GM12878 (cell line): ENCODE data around the gene STX4. TPM values are rescaled to one million over a fixed set of nuclear protein-coding genes. Genes with fewer than 3 reads are reported as not detected.

Source experiments
- ATAC-seq: fragments of 200-7000 bp; cut with Tn5 transposase; 3 replicates; pipeline ENCODE4 v1.9.1; 2020; ENCODE audit warnings: mild to moderate bottlenecking, moderate library complexity
- BruUV-seq: library from RNA; stranded (reverse); fragments of 400-500 nt; replicated peaks from 2 replicates; lab custom pipeline; 2021; lab: Mats Ljungman, UMichigan
- CTCF ChIA-PET: fragments of 300-600 bp; sonication (Branson Sonifier 250); formaldehyde crosslinking; extraction: SDS; loops from one replicate; lab custom pipeline; 2021; ENCODE audit warnings: inconsistent platforms; lab: Yijun Ruan, JAX
- POLR2A ChIA-PET: fragments of 350-600 bp; formaldehyde crosslinking; extraction: SDS; loops from one replicate; lab custom pipeline; 2021; ENCODE audit warnings: inconsistent platforms; lab: Charles Lee
- RAD21 ChIA-PET: fragments of 300-600 bp; sonication (Branson Sonifier 250); formaldehyde crosslinking; loops from one replicate; lab custom pipeline; 2023; ENCODE audit warnings: antibody characterized with exemption; ENCODE audit not compliant: unreplicated experiment; lab: Charles Lee
- SMC1A ChIA-PET: fragments of 300-600 bp; sonication (Branson Sonifier 250); formaldehyde crosslinking; loops from one replicate; lab custom pipeline; 2023; ENCODE audit not compliant: unreplicated experiment, uncharacterized antibody; lab: Charles Lee
- DNase-seq: peaks from one replicate; pipeline ENCODE4 v3.0.0-alpha.2; 2011; ENCODE audit warnings: low read depth, low spot score
- FAIRE-seq: peaks from 3 replicates; lab custom pipeline; 2011; peaks lifted over from hg19 to GRCh38; lab: Jason Lieb, UNC
- H2AFZ ChIP-seq: 2 replicates; pipeline ENCODE4 v1.6.0; 2011; ENCODE audit warnings: low read depth, low read length, control low read depth; ENCODE audit not compliant: control insufficient read depth
- H3K27ac ChIP-seq: 2 replicates; pipeline ENCODE4 v1.5.1; 2011; ENCODE audit warnings: control low read depth; ENCODE audit not compliant: control insufficient read depth, insufficient read depth
- H3K27me3 ChIP-seq, 2 experiments: replicated peaks in 1 of 2; 2 replicates each; pipeline versions ENCODE4 v1.6.0 to v1.6.1; 2011; ENCODE audit warnings: low read length in 1 of 2; ENCODE audit not compliant: control insufficient read depth in 2 of 2, insufficient read depth in 2 of 2
- H3K36me3 ChIP-seq, 2 experiments: 2 replicates each; pipeline ENCODE4 v1.5.1; 2011; ENCODE audit warnings: low read length in 1 of 2; ENCODE audit not compliant: control insufficient read depth in 2 of 2, insufficient read depth in 2 of 2
- H3K4me1 ChIP-seq: 2 replicates; pipeline ENCODE4 v1.6.1; 2011; ENCODE audit warnings: mild to moderate bottlenecking, low read length, moderate library complexity, mixed read lengths; ENCODE audit not compliant: control insufficient read depth, insufficient read depth
- H3K4me2 ChIP-seq: 2 replicates; pipeline ENCODE4 v1.6.0; 2011; ENCODE audit warnings: control low read depth; ENCODE audit not compliant: control insufficient read depth, insufficient read depth
- H3K4me3 ChIP-seq: fragments of 200-600 bp; sonication (generic); 2 replicates; pipeline ENCODE4 v1.5.1; 2016
- H3K79me2 ChIP-seq: 2 replicates; pipeline ENCODE4 v1.6.0; 2011; ENCODE audit warnings: low read length; ENCODE audit not compliant: control insufficient read depth, insufficient read depth
- H3K9ac ChIP-seq: 2 replicates; pipeline ENCODE4 v1.8.0; 2011; ENCODE audit warnings: low read length, control low read depth, mixed read lengths; ENCODE audit not compliant: control insufficient read depth, insufficient read depth
- H3K9me3 ChIP-seq: replicated peaks from 3 replicates; pipeline ENCODE4 v1.5.1; 2011; ENCODE audit warnings: mild to moderate bottlenecking, low read length; ENCODE audit not compliant: control insufficient read depth, insufficient read depth
- H4K20me1 ChIP-seq: 2 replicates; pipeline ENCODE4 v1.6.0; 2011; ENCODE audit not compliant: control insufficient read depth, insufficient read depth
- CTCF ChIP-seq, 3 experiments: IDR thresholded peaks in 2 of 3; conservative IDR thresholded peaks in 1 of 3; 2 replicates each; pipeline ENCODE4 v1.5.1; 2011; ENCODE audit warnings: low read depth in 3 of 3, low read length in 3 of 3, mild to moderate bottlenecking in 3 of 3, control low read depth in 2 of 3, moderate library complexity in 2 of 3, inconsistent platforms in 1 of 3, mixed read lengths in 1 of 3; ENCODE audit not compliant: control insufficient read depth in 2 of 3, insufficient read depth in 1 of 3; ENCODE audit errors: extremely low read depth in 1 of 3
- IKZF2 ChIP-seq, 2 experiments: fragments of 450-650 bp; IDR thresholded peaks; 2 replicates each; pipeline ENCODE4 v1.6.1; 2017; ENCODE audit warnings: mild to moderate bottlenecking in 2 of 2, moderate library complexity in 2 of 2
- NBN ChIP-seq: fragments of 450-650 bp; IDR thresholded peaks from 2 replicates; pipeline ENCODE4 v1.6.1; 2016
- WGBS: methylation state at CpG from one replicate; pipeline ENCODE4 v1.1.6; 2016; ENCODE audit warnings: low lambda C conversion rate; ENCODE audit not compliant: insufficient replicate concordance, insufficient coverage; ENCODE audit errors: missing lambda C conversion rate; 5-methylcytosine and 5-hydroxymethylcytosine counted together
- in situ Hi-C: fragments of 300-500 bp; cut with MboI; formaldehyde crosslinking; loops from 9 replicates; pipeline ENCODE4 v1.14.3; 2018; ENCODE audit warnings: mixed read lengths
- intact Hi-C: fragments of 100-400 bp; cut with micrococcal nuclease; formaldehyde crosslinking; loops from one replicate; pipeline ENCODE4 v1.14.2; 2022; ENCODE audit not compliant: unreplicated experiment
- polyA plus RNA-seq, 11 experiments: library from polyadenylated mRNA; depleted of rRNA in 4 of 11; unstranded in 6 of 11; stranded (reverse) in 5 of 11; fragments of >200 nt; fragmentation: Nextera tagmentation in 4 of 11; fragmentation: Illumina TruSeq in 1 of 11; extraction: Ambion mirVana in 4 of 11; extraction: Trizol in 1 of 11; gene quantifications; 1 replicate in 1 of 11; 2 replicates in 10 of 11; pipeline versions ENCODE4 v1.2.1 to v1.2.3, GENCODE V29; 2011 to 2016; ENCODE audit warnings: inconsistent platforms in 2 of 11, missing spikeins in 2 of 11, low read depth in 1 of 11
- total RNA-seq, 4 experiments: library from RNA; depleted of rRNA in 3 of 4; stranded (reverse); fragments of >200 nt in 3 of 4; fragmentation: Illumina TruSeq in 1 of 4; extraction: Trizol in 1 of 4; gene quantifications; 2 replicates each; pipeline versions ENCODE4 v1.2.1 to v1.2.3, GENCODE V29; 2013 to 2021
- TF ChIP-seq, protein P1 (sequence below): IDR thresholded peaks from 2 replicates; pipeline ENCODE4 v1.6.1; 2012; ENCODE audit warnings: low read depth, low read length, improper control_type of control experiment

Gene STX4
- total and polyA plus RNA-seq, 10 of the 15 experiments (the other 5 are each of a cell fraction or from before 2014, with no cell fraction given): 3.3 to 37.6 (median 22.6) TPM

GRCh38 chr16:31074814-31075183 is 41.4 kb downstream of the STX4 start:
- in situ Hi-C loops: no loop called here
- CTCF ChIA-PET: interaction anchor here (1.2 to 2.4 kb wide), 5 partner anchors 18 to 386 kb away, joined by 3 to 15 read pairs (median 9); partner anchors contain the start of gene HSD3B7

More at GRCh38 chr16:31074814-31075183, 41.4 kb downstream of the STX4 start:
- peak overlapping the region; percentile 78 for H3K9ac ChIP-seq
- under 1% methylated on average over 7 of the region's 7 CpGs for WGBS
- peak overlapping the region; percentile 86 for H3K4me3 ChIP-seq
- H3K27ac ChIP-seq: peak overlapping the region; percentile 89
- peaks cover 46% of the 10 kb centered on the region for H3K79me2 ChIP-seq
- TF ChIP-seq IKZF2 (IDR thresholded peaks at IDR 0.05) (0 out of 4 replicates have a peak, but pooled peaks of 1 of the 2 experiments have one; percentile 3), CTCF (IDR thresholded peaks at IDR 0.05 in 2 of 3, conservative IDR thresholded peaks at IDR 0.05 in 1 of 3; ENCODE audit: control insufficient read depth in 2 of 3, extremely low read depth in 1 of 3, insufficient read depth in 1 of 3, low read depth in 3 of 3, low read length in 3 of 3) (peak in 1 of 3 experiments; percentile 9; a peak in 1 of 6 replicates), NBN (0 out of 2 replicates have a peak, but pooled peaks have one; percentile 14)
- TF ChIP-seq, protein P1, sequence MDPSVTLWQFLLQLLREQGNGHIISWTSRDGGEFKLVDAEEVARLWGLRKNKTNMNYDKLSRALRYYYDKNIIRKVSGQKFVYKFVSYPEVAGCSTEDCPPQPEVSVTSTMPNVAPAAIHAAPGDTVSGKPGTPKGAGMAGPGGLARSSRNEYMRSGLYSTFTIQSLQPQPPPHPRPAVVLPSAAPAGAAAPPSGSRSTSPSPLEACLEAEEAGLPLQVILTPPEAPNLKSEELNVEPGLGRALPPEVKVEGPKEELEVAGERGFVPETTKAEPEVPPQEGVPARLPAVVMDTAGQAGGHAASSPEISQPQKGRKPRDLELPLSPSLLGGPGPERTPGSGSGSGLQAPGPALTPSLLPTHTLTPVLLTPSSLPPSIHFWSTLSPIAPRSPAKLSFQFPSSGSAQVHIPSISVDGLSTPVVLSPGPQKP: no peak
- ChIA-PET RAD21 (interaction anchor here (1.2 to 1.9 kb wide), 7 partner anchors 42 to 385 kb away, joined by 4 to 16 read pairs (median 10); partner anchors contain the start of genes ARMC5, KAT8 and STX4), SMC1A (interaction anchor here (0.8 to 1.6 kb wide), 7 partner anchors 18 to 280 kb away, joined by 3 to 10 read pairs (median 5); partner anchors contain the start of genes FUS, ITGAX and KAT8), POLR2A (interaction anchor here (1.0 to 4.2 kb wide), 9 partner anchors 10 to 81 kb away, joined by 3 to 21 read pairs (median 5); partner anchors contain the start of genes BCKDK, KAT8 and VKORC1)
- DNase-seq (no peak), FAIRE-seq (no peak), ATAC-seq (no peak)
- no peaks in the 10 kb centered on the region for H4K20me1 ChIP-seq
- intact Hi-C loops: loop anchor here (1.0 to 10.0 kb wide), 4 partner anchors 20 to 80 kb away; partner anchors contain the start of genes STX4 and VKORC1
- BruUV-seq: no TSS peak
- H2AFZ ChIP-seq: peak overlapping the region; percentile 74
- peaks cover 3% of the 10 kb centered on the region; the same call in 1 of the 2 replicates for H3K4me1 ChIP-seq
- H3K27me3 ChIP-seq: no peaks in the 10 kb centered on the region
- no peaks in the 10 kb centered on the region for H3K9me3 ChIP-seq
- H3K36me3 ChIP-seq: peaks cover 8 to 14% of the 10 kb centered on the region in 2 experiments; a peak in 3 of 4 replicates
- H3K4me2 ChIP-seq: peak overlapping the region; percentile 82
